GM18526 (cell line): Measurements from ENCODE around the gene RBAK.
A peak's percentile ranks its signal among the peaks of the same experiment; 100 is the strongest.

Source experiments
- POLR2A ChIP-seq: IDR thresholded peaks from 3 replicates; pipeline ENCODE4 v1.6.1; 2011; ENCODE audit not compliant: insufficient read length; ENCODE audit errors: extremely low read depth

Gene RBAK

GRCh38 chr7:5045558-5046396 is at the start of gene RBAK:
RBAK (plus strand) TSS chr7:5045860; CDS start chr7:5048077, 2,217 bp downstream.
- TF ChIP-seq POLR2A, result peak; percentile 85

- no peak for TF ChIP-seq POLR2A
These were observed 48.9 kb upstream of the RBAK start for GRCh38 chr7:4996696-4997222.

- no peak for TF ChIP-seq POLR2A
These were observed 47.4 kb upstream of the RBAK start for GRCh38 chr7:4998244-4998643.

DNA sequence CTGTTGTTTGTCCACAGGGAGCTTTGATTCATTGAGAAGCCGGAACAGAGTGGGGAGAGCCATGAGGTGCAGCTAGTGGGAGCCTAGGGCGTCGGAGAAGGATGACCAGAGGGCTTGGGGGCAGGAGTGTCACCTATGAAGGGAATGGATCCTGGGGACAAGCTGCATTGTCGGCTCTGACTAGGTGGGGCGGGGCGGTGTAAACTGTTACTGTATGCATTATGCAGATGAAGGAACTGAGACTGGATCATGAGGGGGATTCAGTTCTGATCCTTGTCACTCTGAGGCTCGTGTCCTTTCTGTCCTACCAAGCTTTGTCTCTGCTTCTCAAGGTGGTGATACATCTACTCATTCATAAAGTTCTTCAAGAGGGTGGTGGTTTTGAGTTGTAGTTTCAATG is 46.8 kb upstream of the RBAK start:
- TF ChIP-seq POLR2A, result no peak

DNA sequence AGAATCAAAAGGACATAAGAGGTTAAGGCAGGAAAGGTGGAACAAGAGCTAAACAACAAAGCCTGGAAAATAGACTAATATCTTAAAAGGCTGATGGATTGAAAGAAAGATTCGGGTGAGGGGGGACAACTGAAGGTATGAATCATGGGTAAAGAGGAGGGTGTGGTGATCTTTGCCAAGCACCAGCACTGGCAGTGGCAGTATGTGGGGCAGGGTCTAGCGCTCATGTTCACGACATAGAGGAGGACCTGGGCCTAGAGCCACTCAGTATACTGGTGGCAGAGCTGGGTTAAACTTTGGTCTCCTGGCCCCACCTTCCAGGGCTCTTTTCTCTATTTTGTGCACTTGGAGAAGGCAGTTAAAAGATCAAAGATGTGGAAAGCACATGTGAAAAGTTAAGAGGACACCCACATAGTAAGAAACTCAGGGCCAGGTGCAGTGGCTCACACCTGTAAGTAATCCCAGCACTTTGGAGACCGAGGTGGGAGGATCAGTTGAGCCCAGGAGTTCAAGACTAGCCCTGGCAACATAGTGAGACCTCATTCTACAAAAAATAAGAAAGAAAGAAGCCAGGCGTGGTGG is 46.2 kb upstream of the RBAK start:
- TF ChIP-seq POLR2A, result no peak

GRCh38 chr7:5001003-5001402 is 44.7 kb upstream of the RBAK start:
- TF ChIP-seq POLR2A, result no peak

DNA sequence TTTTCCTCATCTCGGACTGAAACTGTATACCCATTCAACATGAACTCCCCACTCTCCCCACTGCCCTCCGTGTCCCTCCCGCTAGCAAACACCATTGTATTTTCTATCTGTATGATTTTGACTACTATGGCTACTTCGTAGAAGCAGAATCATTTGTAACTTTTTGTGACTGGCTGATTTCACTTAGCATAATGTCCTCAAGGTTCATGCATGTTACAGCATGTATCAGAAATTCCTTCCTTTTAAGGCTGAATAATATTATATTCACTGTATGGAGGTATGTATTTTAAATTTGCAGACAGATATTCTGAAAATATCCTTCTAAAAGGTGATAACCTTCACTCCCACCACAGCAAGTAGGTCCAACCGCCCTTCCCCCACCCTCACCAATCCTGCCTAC is 43.7 kb upstream of the RBAK start:
- TF ChIP-seq POLR2A, result no peak

GRCh38 chr7:5005066-5005465 is 40.6 kb upstream of the RBAK start:
- TF ChIP-seq POLR2A, result no peak

- TF ChIP-seq POLR2A, result no peak
These were observed 32.7 kb upstream of the RBAK start for GRCh38 chr7:5012985-5013384.

DNA sequence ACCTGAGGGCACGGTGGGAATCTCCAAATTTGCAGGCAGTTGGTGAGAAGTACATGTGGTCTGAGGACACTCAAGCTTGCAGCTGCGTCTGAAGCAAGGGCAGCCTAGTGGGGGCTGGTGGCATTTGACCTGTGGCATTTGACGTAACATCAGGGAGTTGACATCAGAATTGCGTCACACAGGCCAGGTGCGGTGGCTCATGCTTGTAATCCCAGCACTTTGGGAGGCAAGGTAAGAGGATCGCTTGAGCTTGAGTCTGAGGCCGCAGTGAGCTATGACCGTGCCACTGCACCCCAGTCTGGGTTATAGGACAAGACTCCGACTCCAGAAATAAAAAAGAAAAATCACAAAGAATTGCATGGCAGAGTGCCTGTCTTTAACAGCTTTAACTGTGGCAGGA is 25.6 kb upstream of the RBAK start:
- TF ChIP-seq POLR2A, result no peak

- TF ChIP-seq POLR2A, result no peak
These were observed 10.4 kb upstream of the RBAK start for GRCh38 chr7:5035276-5035675.

GRCh38 chr7:5036446-5036845 is 9.2 kb upstream of the RBAK start:
- no peak for TF ChIP-seq POLR2A

DNA sequence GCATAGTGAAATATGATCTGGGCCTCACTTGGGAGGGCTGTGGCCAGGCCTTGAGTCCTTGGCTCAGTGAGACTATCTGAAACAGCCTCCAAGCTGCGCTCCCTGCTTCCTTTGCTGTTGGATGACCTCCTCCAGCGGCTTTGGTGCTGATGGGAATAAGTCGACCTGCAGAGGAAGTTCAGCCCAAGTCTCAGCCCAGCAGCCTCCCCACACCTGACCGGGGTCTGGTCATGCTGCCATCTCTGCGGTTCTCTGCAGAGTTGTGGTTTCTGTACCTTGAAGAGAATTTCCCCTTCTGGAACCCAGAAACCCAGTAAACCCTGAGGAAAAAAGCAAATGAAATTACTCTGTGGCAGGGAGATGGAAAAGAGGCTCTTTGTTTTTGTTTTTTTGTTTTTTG is 4.6 kb upstream of the RBAK start:
- TF ChIP-seq POLR2A, result no peak

GRCh38 chr7:5043661-5044060 is 2.0 kb upstream of the RBAK start:
- no peak for TF ChIP-seq POLR2A

- TF ChIP-seq POLR2A, result no peak
These were observed 5.0 kb downstream of the RBAK start for GRCh38 chr7:5050676-5051075.

GRCh38 chr7:5053175-5053574 is 7.5 kb downstream of the RBAK start:
- no peak for TF ChIP-seq POLR2A
